Parathyroid adenoma (tissue), 2 donors: ENCODE data around the gene PIEZO2.

Experiments used
- H2AFZ ChIP-seq: fragments of 300-600 bp; sonication (generic); one replicate; pipeline ENCODE4 v1.7.0; 2017; ENCODE audit warnings: antibody characterized with exemption, mild to moderate bottlenecking
- H3K27ac ChIP-seq: fragments of 300-600 bp; sonication (generic); one replicate; pipeline ENCODE4 v1.7.0; 2017
- H3K27me3 ChIP-seq: fragments of 300-600 bp; sonication (generic); one replicate; pipeline ENCODE4 v1.7.0; 2017; ENCODE audit warnings: low read length; ENCODE audit not compliant: control insufficient read depth, insufficient read depth
- H3K36me3 ChIP-seq: fragments of 300-600 bp; sonication (generic); one replicate; pipeline ENCODE4 v1.7.0; 2017; ENCODE audit warnings: low read length; ENCODE audit not compliant: control insufficient read depth, insufficient read depth
- H3K4me1 ChIP-seq: fragments of 300-600 bp; sonication (generic); one replicate; pipeline ENCODE4 v1.7.0; 2017; ENCODE audit warnings: control low read depth
- H3K4me2 ChIP-seq: fragments of 300-600 bp; sonication (generic); one replicate; pipeline ENCODE4 v1.7.0; 2017; ENCODE audit warnings: low read length
- H3K4me3 ChIP-seq: fragments of 300-600 bp; sonication (generic); one replicate; pipeline ENCODE4 v1.7.0; 2017; ENCODE audit warnings: low read depth, low read length
- H3K79me2 ChIP-seq: fragments of 300-600 bp; sonication (generic); one replicate; pipeline ENCODE4 v1.7.0; 2017; ENCODE audit warnings: control low read depth
- H3K9ac ChIP-seq: fragments of 300-600 bp; sonication (generic); one replicate; pipeline ENCODE4 v1.7.0; 2017; ENCODE audit warnings: mild to moderate bottlenecking
- H3K9me3 ChIP-seq: fragments of 300-600 bp; sonication (generic); one replicate; pipeline ENCODE4 v1.7.0; 2017; ENCODE audit warnings: low read length; ENCODE audit not compliant: control insufficient read depth
- TF ChIP-seq, protein P1 (sequence below): fragments of 300-600 bp; sonication (generic); IDR thresholded peaks from one replicate; pipeline ENCODE4 v1.7.0; 2017; ENCODE audit warnings: antibody characterized with exemption, mild to moderate bottlenecking
- donor health status: primary hyperparathyroidism.

Gene PIEZO2

DNA sequence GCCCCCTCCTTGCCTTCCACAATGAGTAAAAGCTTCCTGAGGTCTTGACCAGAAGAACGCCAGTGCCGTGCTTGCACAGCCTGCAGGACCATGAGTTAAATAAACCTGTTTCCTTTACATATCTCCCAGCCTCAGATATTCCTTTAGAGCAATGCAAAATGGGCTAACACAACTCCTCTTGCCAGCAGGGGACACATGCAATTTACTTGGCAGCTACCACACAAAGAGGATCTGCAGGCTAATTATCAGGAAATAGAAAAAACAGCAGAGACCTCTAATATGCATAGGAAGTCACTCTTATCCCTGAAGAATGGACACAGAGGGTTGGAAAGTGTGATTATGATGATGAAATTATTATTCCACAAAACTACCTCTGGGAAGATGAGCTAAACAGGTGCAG is 114.0 kb downstream of the PIEZO2 start:
- Histone ChIP-seq H3K27me3 (no peaks in the 10 kb centered on the region), H2AFZ (no peak overlapping the region), H3K4me2 (no peak overlapping the region), H3K4me3 (no peak overlapping the region), H3K79me2 (no peaks in the 10 kb centered on the region), H3K9me3 (no peaks in the 10 kb centered on the region), H3K9ac (no peak overlapping the region), H3K4me1 (no peaks in the 10 kb centered on the region), H3K27ac (no peak overlapping the region), H3K36me3 (no peaks in the 10 kb centered on the region)
- TF ChIP-seq, protein P1, sequence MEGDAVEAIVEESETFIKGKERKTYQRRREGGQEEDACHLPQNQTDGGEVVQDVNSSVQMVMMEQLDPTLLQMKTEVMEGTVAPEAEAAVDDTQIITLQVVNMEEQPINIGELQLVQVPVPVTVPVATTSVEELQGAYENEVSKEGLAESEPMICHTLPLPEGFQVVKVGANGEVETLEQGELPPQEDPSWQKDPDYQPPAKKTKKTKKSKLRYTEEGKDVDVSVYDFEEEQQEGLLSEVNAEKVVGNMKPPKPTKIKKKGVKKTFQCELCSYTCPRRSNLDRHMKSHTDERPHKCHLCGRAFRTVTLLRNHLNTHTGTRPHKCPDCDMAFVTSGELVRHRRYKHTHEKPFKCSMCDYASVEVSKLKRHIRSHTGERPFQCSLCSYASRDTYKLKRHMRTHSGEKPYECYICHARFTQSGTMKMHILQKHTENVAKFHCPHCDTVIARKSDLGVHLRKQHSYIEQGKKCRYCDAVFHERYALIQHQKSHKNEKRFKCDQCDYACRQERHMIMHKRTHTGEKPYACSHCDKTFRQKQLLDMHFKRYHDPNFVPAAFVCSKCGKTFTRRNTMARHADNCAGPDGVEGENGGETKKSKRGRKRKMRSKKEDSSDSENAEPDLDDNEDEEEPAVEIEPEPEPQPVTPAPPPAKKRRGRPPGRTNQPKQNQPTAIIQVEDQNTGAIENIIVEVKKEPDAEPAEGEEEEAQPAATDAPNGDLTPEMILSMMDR = no peak

DNA sequence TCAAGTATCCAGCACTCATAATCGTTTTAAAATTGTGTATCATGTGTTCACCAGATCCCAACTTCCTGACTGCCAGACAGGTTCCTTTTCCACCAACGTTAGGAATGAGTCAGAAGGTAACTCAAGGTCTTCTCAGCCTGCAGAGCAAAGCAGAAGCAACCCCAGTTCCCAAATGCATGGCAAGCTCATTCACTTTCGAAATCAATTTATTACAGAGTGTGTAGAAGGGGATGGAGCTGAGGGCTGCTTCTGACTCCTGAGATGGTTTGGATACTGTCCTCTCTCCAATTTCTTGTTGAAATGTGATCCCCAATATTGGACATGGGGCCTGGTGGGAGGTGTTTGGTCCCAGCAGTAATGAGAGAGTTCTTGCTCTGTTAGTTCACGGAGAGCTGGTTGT is 114.5 kb downstream of the PIEZO2 start:
- H3K9ac ChIP-seq = no peak overlapping the region
- H3K4me1 ChIP-seq = no peaks in the 10 kb centered on the region
- H3K4me2 ChIP-seq = no peak overlapping the region
- TF ChIP-seq, protein P1 = no peak
- H3K36me3 ChIP-seq = no peaks in the 10 kb centered on the region
- H3K79me2 ChIP-seq = no peaks in the 10 kb centered on the region
- no peak overlapping the region for H3K4me3 ChIP-seq
- H3K9me3 ChIP-seq = no peaks in the 10 kb centered on the region
- no peak overlapping the region for H3K27ac ChIP-seq
- no peak overlapping the region for H2AFZ ChIP-seq
- H3K27me3 ChIP-seq = no peaks in the 10 kb centered on the region

DNA sequence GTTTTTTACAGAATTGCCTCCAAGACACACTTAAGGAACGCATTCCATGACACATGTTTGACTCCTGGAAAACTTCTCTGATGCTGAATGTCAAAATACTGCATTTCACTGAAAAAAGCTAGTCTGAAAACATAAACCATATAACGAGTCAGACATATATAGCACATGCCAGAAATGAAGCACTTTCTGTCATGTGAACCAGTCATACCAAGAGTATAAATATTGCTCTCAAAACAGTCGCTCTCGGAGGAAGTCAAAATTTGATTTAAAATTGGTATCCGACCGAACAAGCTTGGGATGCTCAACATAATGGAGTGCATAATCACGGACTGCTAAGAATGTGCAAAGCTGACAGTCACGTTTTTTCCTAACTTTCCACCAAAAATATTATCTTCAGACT is 115.9 kb downstream of the PIEZO2 start:
- no peak overlapping the region for H3K9ac ChIP-seq
- TF ChIP-seq, protein P1 = no peak
- H2AFZ ChIP-seq = no peak overlapping the region
- no peak overlapping the region for H3K4me2 ChIP-seq
- no peaks in the 10 kb centered on the region for H3K27me3 ChIP-seq
- H3K4me1 ChIP-seq = no peaks in the 10 kb centered on the region
- H3K36me3 ChIP-seq = no peaks in the 10 kb centered on the region
- no peaks in the 10 kb centered on the region for H3K9me3 ChIP-seq
- no peak overlapping the region for H3K27ac ChIP-seq
- no peak overlapping the region for H3K4me3 ChIP-seq
- H3K79me2 ChIP-seq = no peaks in the 10 kb centered on the region

DNA sequence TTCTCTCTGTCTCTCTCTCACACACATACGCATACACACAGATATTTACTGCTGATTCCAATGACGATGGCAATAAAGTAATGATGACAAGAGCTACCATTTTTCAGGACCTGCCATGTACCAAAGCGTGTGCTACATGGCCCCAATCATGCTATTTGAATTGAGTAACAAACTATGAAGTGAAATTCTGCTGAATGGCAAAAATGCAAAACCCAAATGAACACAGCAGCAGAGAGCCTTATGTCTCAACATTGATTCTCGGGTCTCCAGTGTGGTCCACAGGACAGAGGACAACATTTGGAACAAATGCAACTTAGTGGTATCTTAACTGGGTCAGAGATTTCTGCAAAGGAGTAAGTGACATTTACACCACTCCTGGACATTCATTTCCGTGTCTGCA is 117.4 kb downstream of the PIEZO2 start:
- Histone ChIP-seq H3K36me3 (no peaks in the 10 kb centered on the region), H3K9ac (no peak overlapping the region)

DNA sequence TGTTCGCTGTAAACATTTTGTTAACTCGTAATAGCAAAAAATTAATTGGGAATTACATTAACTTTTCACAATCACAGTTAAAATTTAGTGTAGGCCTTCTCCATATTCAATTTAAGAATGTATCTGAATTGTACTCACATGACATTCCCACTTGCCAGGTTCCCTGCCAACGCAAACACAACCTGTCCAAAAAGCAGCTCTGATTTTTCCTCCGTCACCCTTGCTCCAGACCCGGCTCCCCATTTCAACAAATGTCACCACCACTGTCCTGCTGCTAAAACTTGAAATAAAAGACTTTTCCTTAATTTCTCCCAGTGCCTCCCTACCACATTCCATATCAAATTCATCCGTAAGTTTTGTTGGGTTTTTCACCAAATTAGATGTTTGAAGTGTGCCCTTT is 120.3 kb downstream of the PIEZO2 start:
- Histone ChIP-seq H3K27ac (no peak overlapping the region), H3K9ac (no peak overlapping the region), H3K79me2 (no peaks in the 10 kb centered on the region), H3K4me2 (no peak overlapping the region), H3K9me3 (no peaks in the 10 kb centered on the region), H3K27me3 (no peaks in the 10 kb centered on the region), H3K4me3 (no peak overlapping the region), H3K36me3 (no peaks in the 10 kb centered on the region), H3K4me1 (no peaks in the 10 kb centered on the region), H2AFZ (no peak overlapping the region)
- TF ChIP-seq, protein P1 = no peak

More for the DNA sequence above, 117.4 kb downstream of the PIEZO2 start:
- Histone ChIP-seq H3K27ac (no peak overlapping the region), H2AFZ (no peak overlapping the region), H3K27me3 (no peaks in the 10 kb centered on the region), H3K9me3 (no peaks in the 10 kb centered on the region), H3K79me2 (no peaks in the 10 kb centered on the region), H3K4me1 (no peaks in the 10 kb centered on the region), H3K4me3 (no peak overlapping the region), H3K4me2 (no peak overlapping the region)
- TF ChIP-seq, protein P1 = no peak
